Endothelial cell of umbilical vein (primary cell): ENCODE measurements around the gene RP2. TPM values are rescaled to one million over a fixed set of nuclear protein-coding genes. Genes with fewer than 3 reads are reported as not detected.
A peak's percentile ranks its signal among the peaks of the same experiment; 100 is the strongest.

Experiments
- BruUV-seq: library from RNA; stranded (reverse); fragments of 400-500 nt; replicated peaks from 2 replicates; lab custom pipeline; 2021; lab: Mats Ljungman, UMichigan
- CTCF ChIA-PET: fragments of 300-600, 350-600 bp; sonication (Branson Sonifier 250); formaldehyde crosslinking; loops from one replicate; lab custom pipeline; 2021; ENCODE audit warnings: antibody characterized with exemption, inconsistent platforms; lab: Charles Lee
- POLR2A ChIA-PET: fragments of 300-600, 350-600 bp; sonication (Branson Sonifier 250); formaldehyde crosslinking; loops from one replicate; lab custom pipeline; 2021; ENCODE audit warnings: antibody characterized with exemption, inconsistent platforms; lab: Charles Lee
- DNase-seq: peaks from one replicate; pipeline ENCODE4 v3.0.0-alpha.2; 2011; ENCODE audit warnings: low read depth, low spot score
- FAIRE-seq: peaks from 2 replicates; lab custom pipeline; 2011; peaks lifted over from hg19 to GRCh38; lab: Jason Lieb, UNC
- H2AFZ ChIP-seq: 2 replicates; pipeline ENCODE4 v1.6.0; 2012; ENCODE audit warnings: low read depth, low read length, control low read depth, inconsistent platforms
- H3K27ac ChIP-seq: 2 replicates; pipeline ENCODE4 v1.5.1; 2011; ENCODE audit warnings: low read depth, mild to moderate bottlenecking, control low read depth, low read length, moderate library complexity; ENCODE audit not compliant: insufficient read depth
- H3K27me3 ChIP-seq, 2 experiments: 2 replicates each; pipeline versions ENCODE4 v1.6.0 to v1.6.1; 2011; ENCODE audit warnings: low read length in 2 of 2, mixed read lengths in 1 of 2; ENCODE audit not compliant: control insufficient read depth in 2 of 2, insufficient read depth in 2 of 2
- H3K36me3 ChIP-seq, 2 experiments: 2 replicates in 1 of 2; 3 replicates in 1 of 2; pipeline ENCODE4 v1.5.1; 2011; ENCODE audit warnings: low read length in 2 of 2, mild to moderate bottlenecking in 1 of 2, moderate library complexity in 1 of 2; ENCODE audit not compliant: control insufficient read depth in 2 of 2, insufficient read depth in 2 of 2; ENCODE audit errors: extremely low read depth in 1 of 2
- H3K4me1 ChIP-seq: 3 replicates; pipeline ENCODE4 v1.5.1; 2011; ENCODE audit warnings: mild to moderate bottlenecking, low read length; ENCODE audit not compliant: control insufficient read depth, insufficient read depth; ENCODE audit errors: extremely low read depth
- H3K4me2 ChIP-seq: 2 replicates; pipeline ENCODE4 v1.6.1; 2011; ENCODE audit warnings: low read length, control low read depth, mixed read lengths; ENCODE audit not compliant: insufficient read depth
- H3K4me3 ChIP-seq, 3 experiments: fragments of 200-600 bp in 1 of 3; sonication (generic), shearing (Covaris generic) in 1 of 3; replicated peaks in 1 of 3; 2 replicates each; pipeline ENCODE4 v1.5.1; 2011 to 2016; ENCODE audit warnings: control low read depth in 3 of 3, low read length in 3 of 3, mild to moderate bottlenecking in 2 of 3, inconsistent platforms in 1 of 3, low read depth in 1 of 3, moderate library complexity in 1 of 3; ENCODE audit not compliant: insufficient read depth in 1 of 3
- H3K79me2 ChIP-seq: 2 replicates; pipeline ENCODE4 v1.6.0; 2012; ENCODE audit warnings: low read length, inconsistent platforms; ENCODE audit not compliant: control insufficient read depth, insufficient read depth
- H3K9ac ChIP-seq: replicated peaks from 2 replicates; pipeline ENCODE3; 2011; ENCODE audit warnings: low read length, control low read depth; ENCODE audit not compliant: insufficient read depth; ENCODE audit errors: extremely low read depth
- H3K9me1 ChIP-seq: replicated peaks from 3 replicates; pipeline ENCODE4 v1.6.0; 2011; ENCODE audit warnings: mild to moderate bottlenecking, low read length; ENCODE audit not compliant: control insufficient read depth, insufficient read depth; ENCODE audit errors: extremely low read depth
- H3K9me3 ChIP-seq: replicated peaks from 2 replicates; pipeline ENCODE4 v1.5.1; 2012; ENCODE audit warnings: low read length, inconsistent platforms; ENCODE audit not compliant: control insufficient read depth, insufficient read depth
- H4K20me1 ChIP-seq: replicated peaks from 2 replicates; pipeline ENCODE3; 2011; ENCODE audit warnings: mild to moderate bottlenecking, low read length; ENCODE audit not compliant: control insufficient read depth, insufficient read depth; ENCODE audit errors: extremely low read depth
- EZH2 ChIP-seq: IDR thresholded peaks from 2 replicates; pipeline ENCODE4 v1.6.1; 2012; ENCODE audit warnings: borderline replicate concordance, low read depth, mild to moderate bottlenecking, moderate library complexity, low read length, inconsistent platforms; ENCODE audit not compliant: severe bottlenecking
- FOS ChIP-seq: IDR thresholded peaks from 2 replicates; pipeline ENCODE4 v1.6.1; 2011; ENCODE audit warnings: mild to moderate bottlenecking, low read length, moderate library complexity, borderline replicate concordance; ENCODE audit not compliant: insufficient read depth
- GATA2 ChIP-seq: IDR thresholded peaks from 2 replicates; pipeline ENCODE4 v1.7.0; 2011; ENCODE audit warnings: low read depth, mild to moderate bottlenecking, moderate library complexity, mixed read lengths, low read length; ENCODE audit not compliant: insufficient read length, insufficient read depth
- JUN ChIP-seq: IDR thresholded peaks from 2 replicates; pipeline ENCODE4 v1.6.1; 2011; ENCODE audit warnings: borderline replicate concordance, low read depth; ENCODE audit not compliant: insufficient read length, insufficient read depth
- MYC ChIP-seq: IDR thresholded peaks from one replicate; pipeline ENCODE4 v1.6.1; 2011; ENCODE audit warnings: mild to moderate bottlenecking, low read depth, low read length
- POLR2A ChIP-seq: IDR thresholded peaks from 2 replicates; pipeline ENCODE4 v1.6.1; 2012; ENCODE audit warnings: low read depth, mild to moderate bottlenecking, control low read depth, low read length
- POLR2AphosphoS5 ChIP-seq: IDR thresholded peaks from 2 replicates; pipeline ENCODE4 v1.6.1; 2012; ENCODE audit warnings: low read depth, mild to moderate bottlenecking, control low read depth, low read length, moderate library complexity; ENCODE audit not compliant: insufficient read depth
- dilution Hi-C: fragments of 300-500 bp; cut with MboI; formaldehyde crosslinking; loops from one replicate; pipeline ENCODE4 v1.15.0; 2019; ENCODE audit warnings: low sequenced_read_pairs; ENCODE audit not compliant: extremely low pct_ligation_motif_present
- intact Hi-C: fragments of 100-400 bp; cut with micrococcal nuclease; formaldehyde crosslinking; loops from one replicate; pipeline ENCODE4 v1.10.0; 2022
- polyA plus RNA-seq, 4 experiments: library from polyadenylated mRNA; depleted of rRNA in 3 of 4; stranded (reverse) in 3 of 4; unstranded in 1 of 4; fragments of >200 nt; gene quantifications; 2 replicates each; pipeline versions ENCODE4 v1.2.1 to v1.2.3, GENCODE V29; 2011 to 2012; ENCODE audit warnings: missing spikeins in 1 of 4
- total RNA-seq: library from RNA; stranded (reverse); gene quantifications from 2 replicates; pipeline ENCODE4 v1.2.3, GENCODE V29; 2021
- TF ChIP-seq, protein P1 (sequence below): IDR thresholded peaks from 2 replicates; pipeline ENCODE4 v1.6.1; 2011; ENCODE audit not compliant: insufficient read depth, insufficient read length
- TF ChIP-seq, protein P2 (sequence below), 2 donors: IDR thresholded peaks; 1 replicate in 1 of 2; 2 replicates in 1 of 2; pipeline ENCODE4 v1.5.1; 2011; ENCODE audit warnings: low read length in 2 of 2, mild to moderate bottlenecking in 2 of 2, moderate library complexity in 2 of 2, control low read depth in 1 of 2, inconsistent platforms in 1 of 2, low read depth in 1 of 2; ENCODE audit not compliant: insufficient read depth in 1 of 2; ENCODE audit errors: extremely low read depth in 1 of 2

The RP2 gene
- total and polyA plus RNA-seq, 2 donors (not counting 3 experiments of a cell fraction or from before 2014, with no cell fraction given), result 7.4 to 20.5 TPM

DNA sequence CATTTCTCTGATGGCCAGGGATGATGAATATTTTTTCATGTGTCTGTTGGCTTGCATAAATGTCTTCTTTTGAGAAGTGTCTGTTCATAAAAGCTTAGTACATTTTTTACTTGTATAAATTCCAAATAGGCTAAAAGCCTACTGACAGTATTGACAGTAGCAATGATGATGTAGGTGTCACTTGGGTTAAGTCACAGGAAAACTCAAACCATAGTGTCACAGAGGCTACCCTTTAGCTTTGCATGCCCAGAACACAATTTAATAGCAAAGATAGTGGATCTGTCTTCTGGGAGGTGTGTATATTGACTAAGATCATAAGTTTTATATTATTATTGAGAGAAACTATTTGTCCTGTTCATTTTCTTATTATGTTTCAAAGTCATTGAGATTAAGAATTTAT, 8.1 kb downstream of the RP2 start:
- Histone ChIP-seq H3K4me1 (peaks cover 5% of the 10 kb centered on the region), H3K9ac (no peak overlapping the region), H3K27me3 (no peaks in the 10 kb centered on the region), H3K27ac (no peak overlapping the region), H3K9me3 (no peaks in the 10 kb centered on the region), H2AFZ (no peak overlapping the region), H3K9me1 (no peaks in the 10 kb centered on the region), H4K20me1 (no peaks in the 10 kb centered on the region), H3K36me3 (no peaks in the 10 kb centered on the region), H3K4me3 (no peak overlapping the region), H3K4me2 (no peak overlapping the region), H3K79me2 (peaks cover 79% of the 10 kb centered on the region)
- intact Hi-C loops, result no loop called here
- DNase-seq (no peak), FAIRE-seq (peak; percentile 62)
- TF ChIP-seq JUN (no peak), POLR2AphosphoS5 (no peak), GATA2 (no peak), FOS (no peak), MYC (no peak), POLR2A (no peak), EZH2 (no peak)
- TF ChIP-seq, protein P1, sequence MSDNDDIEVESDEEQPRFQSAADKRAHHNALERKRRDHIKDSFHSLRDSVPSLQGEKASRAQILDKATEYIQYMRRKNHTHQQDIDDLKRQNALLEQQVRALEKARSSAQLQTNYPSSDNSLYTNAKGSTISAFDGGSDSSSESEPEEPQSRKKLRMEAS, result no peak
- TF ChIP-seq, protein P2, sequence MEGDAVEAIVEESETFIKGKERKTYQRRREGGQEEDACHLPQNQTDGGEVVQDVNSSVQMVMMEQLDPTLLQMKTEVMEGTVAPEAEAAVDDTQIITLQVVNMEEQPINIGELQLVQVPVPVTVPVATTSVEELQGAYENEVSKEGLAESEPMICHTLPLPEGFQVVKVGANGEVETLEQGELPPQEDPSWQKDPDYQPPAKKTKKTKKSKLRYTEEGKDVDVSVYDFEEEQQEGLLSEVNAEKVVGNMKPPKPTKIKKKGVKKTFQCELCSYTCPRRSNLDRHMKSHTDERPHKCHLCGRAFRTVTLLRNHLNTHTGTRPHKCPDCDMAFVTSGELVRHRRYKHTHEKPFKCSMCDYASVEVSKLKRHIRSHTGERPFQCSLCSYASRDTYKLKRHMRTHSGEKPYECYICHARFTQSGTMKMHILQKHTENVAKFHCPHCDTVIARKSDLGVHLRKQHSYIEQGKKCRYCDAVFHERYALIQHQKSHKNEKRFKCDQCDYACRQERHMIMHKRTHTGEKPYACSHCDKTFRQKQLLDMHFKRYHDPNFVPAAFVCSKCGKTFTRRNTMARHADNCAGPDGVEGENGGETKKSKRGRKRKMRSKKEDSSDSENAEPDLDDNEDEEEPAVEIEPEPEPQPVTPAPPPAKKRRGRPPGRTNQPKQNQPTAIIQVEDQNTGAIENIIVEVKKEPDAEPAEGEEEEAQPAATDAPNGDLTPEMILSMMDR (IDR thresholded peaks at IDR 0.05; ENCODE audit: extremely low read depth in 1 of 2, insufficient read depth in 1 of 2, low read depth in 1 of 2, low read length in 2 of 2), result no peak
- dilution Hi-C loops, result no loop called here
- CTCF ChIA-PET, result no interaction called here
- POLR2A ChIA-PET, result no interaction called here
- BruUV-seq, result no TSS peak
